ENCODE data around the gene TP53I13. TPM values are rescaled to one million over a fixed set of nuclear protein-coding genes. Genes with fewer than 3 reads are reported as not detected.

The TP53I13 gene
- total and polyA plus RNA-seq, 9 donors: 29.3 to 45.1 (median 34.1) TPM

- no peaks in the 10 kb centered on the region for H3K9me3 ChIP-seq (replicated peaks; ENCODE audit: control insufficient read depth, low read depth, low read length)
- H3K4me3 ChIP-seq (ENCODE audit: low read length): no peak overlapping the region
- H3K36me3 ChIP-seq (ENCODE audit: control insufficient read depth, insufficient read depth, low read length): peaks cover 78% of the 10 kb centered on the region
- peaks cover 48% of the 10 kb centered on the region for H3K4me1 ChIP-seq (ENCODE audit: control insufficient read depth, insufficient read depth, low read length)
- H3K27ac ChIP-seq (ENCODE audit: low read length): no peak overlapping the region
- DNase-seq: peak; percentile 10
- 89% methylated on average over 3 of the region's 14 CpGs for WGBS (ENCODE audit: insufficient coverage)
- H3K27me3 ChIP-seq (ENCODE audit: control insufficient read depth, insufficient read depth, low read length): no peaks in the 10 kb centered on the region
These were observed 5.6 kb downstream of the TP53I13 start for GRCh38 chr17:29573871-29574731.

GRCh38 chr17:29574732-29575510 is 6.4 kb downstream of the TP53I13 start:
- 71% methylated on average over 13 of the region's 17 CpGs for WGBS (ENCODE audit: insufficient coverage)
- peak; percentile 27 for DNase-seq
- Histone ChIP-seq H3K27ac (ENCODE audit: low read length) (no peak overlapping the region), H3K4me3 (ENCODE audit: low read length) (no peak overlapping the region), H3K9me3 (replicated peaks; ENCODE audit: control insufficient read depth, low read depth, low read length) (no peaks in the 10 kb centered on the region), H3K27me3 (ENCODE audit: control insufficient read depth, insufficient read depth, low read length) (no peaks in the 10 kb centered on the region), H3K36me3 (ENCODE audit: control insufficient read depth, insufficient read depth, low read length) (peaks cover 87% of the 10 kb centered on the region), H3K4me1 (ENCODE audit: control insufficient read depth, insufficient read depth, low read length) (peaks cover 40% of the 10 kb centered on the region)

- peak; percentile 12 for DNase-seq
- H3K4me1 ChIP-seq (ENCODE audit: control insufficient read depth, insufficient read depth, low read length): peaks cover 44% of the 10 kb centered on the region
- H3K27ac ChIP-seq (ENCODE audit: low read length): no peak overlapping the region
- no peaks in the 10 kb centered on the region for H3K27me3 ChIP-seq (ENCODE audit: control insufficient read depth, insufficient read depth, low read length)
- H3K4me3 ChIP-seq (ENCODE audit: low read length): no peak overlapping the region
- H3K36me3 ChIP-seq (ENCODE audit: control insufficient read depth, insufficient read depth, low read length): peaks cover 93% of the 10 kb centered on the region
- H3K9me3 ChIP-seq (replicated peaks; ENCODE audit: control insufficient read depth, low read depth, low read length): no peaks in the 10 kb centered on the region
- 77% methylated on average over 18 of the region's 28 CpGs for WGBS (ENCODE audit: insufficient coverage)
These were observed 7.2 kb downstream of the TP53I13 start for GRCh38 chr17:29575511-29576213.

- no peaks in the 10 kb centered on the region for H3K27me3 ChIP-seq (ENCODE audit: control insufficient read depth, insufficient read depth, low read length)
- H3K4me1 ChIP-seq (ENCODE audit: control insufficient read depth, insufficient read depth, low read length): peaks cover 49% of the 10 kb centered on the region
- no peak overlapping the region for H3K4me3 ChIP-seq (ENCODE audit: low read length)
- H3K27ac ChIP-seq (ENCODE audit: low read length): no peak overlapping the region
- no peaks in the 10 kb centered on the region for H3K9me3 ChIP-seq (replicated peaks; ENCODE audit: control insufficient read depth, low read depth, low read length)
- peaks cover 93% of the 10 kb centered on the region for H3K36me3 ChIP-seq (ENCODE audit: control insufficient read depth, insufficient read depth, low read length)
- DNase-seq: peak; percentile 5
- 83% methylated on average over 26 of the region's 37 CpGs for WGBS (ENCODE audit: insufficient coverage)
These were observed 7.9 kb downstream of the TP53I13 start for GRCh38 chr17:29576214-29577000.

GRCh38 chr17:29577001-29577370 is 8.5 kb downstream of the TP53I13 start:
- WGBS (ENCODE audit: insufficient coverage): 91% methylated on average over 8 of the region's 9 CpGs
- no peaks in the 10 kb centered on the region for H3K27me3 ChIP-seq (ENCODE audit: control insufficient read depth, insufficient read depth, low read length)
- DNase-seq: no peak
- no peaks in the 10 kb centered on the region for H3K9me3 ChIP-seq (replicated peaks; ENCODE audit: control insufficient read depth, low read depth, low read length)
- peaks cover 93% of the 10 kb centered on the region for H3K36me3 ChIP-seq (ENCODE audit: control insufficient read depth, insufficient read depth, low read length)
- H3K4me3 ChIP-seq (ENCODE audit: low read length): no peak overlapping the region
- peaks cover 47% of the 10 kb centered on the region for H3K4me1 ChIP-seq (ENCODE audit: control insufficient read depth, insufficient read depth, low read length)
- peak overlapping the region; percentile 71 for H3K27ac ChIP-seq (ENCODE audit: low read length)

GRCh38 chr17:29577385-29578211 is 9.1 kb downstream of the TP53I13 start:
- no peaks in the 10 kb centered on the region for H3K27me3 ChIP-seq (ENCODE audit: control insufficient read depth, insufficient read depth, low read length)
- peak; percentile 81 for DNase-seq
- H3K27ac ChIP-seq (ENCODE audit: low read length): peak overlapping the region; percentile 71
- 58% methylated on average over 13 of the region's 22 CpGs for WGBS (ENCODE audit: insufficient coverage)
- H3K4me1 ChIP-seq (ENCODE audit: control insufficient read depth, insufficient read depth, low read length): peaks cover 48% of the 10 kb centered on the region
- H3K9me3 ChIP-seq (replicated peaks; ENCODE audit: control insufficient read depth, low read depth, low read length): no peaks in the 10 kb centered on the region
- no peak overlapping the region for H3K4me3 ChIP-seq (ENCODE audit: low read length)
- peaks cover 94% of the 10 kb centered on the region for H3K36me3 ChIP-seq (ENCODE audit: control insufficient read depth, insufficient read depth, low read length)

GRCh38 chr17:29578626-29579485 is 10.4 kb downstream of the TP53I13 start:
- no peak overlapping the region for H3K27ac ChIP-seq (ENCODE audit: low read length)
- no peaks in the 10 kb centered on the region for H3K27me3 ChIP-seq (ENCODE audit: control insufficient read depth, insufficient read depth, low read length)
- H3K9me3 ChIP-seq (replicated peaks; ENCODE audit: control insufficient read depth, low read depth, low read length): no peaks in the 10 kb centered on the region
- peaks cover 52% of the 10 kb centered on the region for H3K4me1 ChIP-seq (ENCODE audit: control insufficient read depth, insufficient read depth, low read length)
- no peak overlapping the region for H3K4me3 ChIP-seq (ENCODE audit: low read length)
- peaks cover 99% of the 10 kb centered on the region for H3K36me3 ChIP-seq (ENCODE audit: control insufficient read depth, insufficient read depth, low read length)
- DNase-seq: peak; percentile 9
- WGBS (ENCODE audit: insufficient coverage): 86% methylated on average over 12 of the region's 14 CpGs

GRCh38 chr17:29579866-29580771 is 11.6 kb downstream of the TP53I13 start:
- Histone ChIP-seq H3K4me3 (ENCODE audit: low read length) (no peak overlapping the region), H3K4me1 (ENCODE audit: control insufficient read depth, insufficient read depth, low read length) (peaks cover 61% of the 10 kb centered on the region), H3K27me3 (ENCODE audit: control insufficient read depth, insufficient read depth, low read length) (no peaks in the 10 kb centered on the region), H3K36me3 (ENCODE audit: control insufficient read depth, insufficient read depth, low read length) (peaks cover 91% of the 10 kb centered on the region), H3K9me3 (replicated peaks; ENCODE audit: control insufficient read depth, low read depth, low read length) (no peaks in the 10 kb centered on the region), H3K27ac (ENCODE audit: low read length) (no peak overlapping the region)
- WGBS (ENCODE audit: insufficient coverage): 62% methylated on average over 10 of the region's 15 CpGs
- DNase-seq: peak; percentile 81

All from muscle of leg (tissue), 11 donors.